ENCODE results near the gene DYSF.

DYSF gene

DNA sequence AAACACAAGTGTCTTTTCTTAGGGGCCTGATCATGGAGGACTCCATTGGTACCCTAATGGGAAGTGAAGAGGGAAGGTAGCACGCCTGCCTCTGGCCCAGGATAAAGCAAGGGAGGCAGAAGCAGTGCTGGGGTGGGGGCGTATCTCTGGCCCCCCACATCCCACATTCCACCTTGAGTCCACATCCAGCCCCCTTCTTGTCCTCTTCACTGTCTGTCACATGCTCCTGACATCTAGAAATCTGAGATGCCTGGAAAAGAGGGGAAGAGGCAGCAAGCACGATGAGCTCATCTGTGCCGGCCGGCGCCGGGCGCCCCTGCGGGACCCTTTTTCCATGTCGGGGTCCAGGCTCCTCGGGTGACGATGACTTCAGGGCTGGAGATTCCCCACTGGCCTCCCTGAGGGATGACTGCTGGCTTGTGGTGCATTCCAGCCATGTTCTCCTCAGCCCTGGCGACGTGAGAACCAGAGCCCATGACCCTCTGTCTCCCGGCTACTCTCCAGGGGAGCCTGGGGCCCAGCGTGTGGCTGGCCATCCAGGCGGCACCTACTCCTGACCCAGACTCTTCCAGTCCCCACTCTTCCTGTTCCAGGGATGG, 277.5 kb downstream of the DYSF start:
- DNase-seq (ENCODE audit: low spot score): no peak

GRCh38 chr2:71734620-71735019, 281.3 kb downstream of the DYSF start:
- DNase-seq (ENCODE audit: low spot score): no peak

DNA sequence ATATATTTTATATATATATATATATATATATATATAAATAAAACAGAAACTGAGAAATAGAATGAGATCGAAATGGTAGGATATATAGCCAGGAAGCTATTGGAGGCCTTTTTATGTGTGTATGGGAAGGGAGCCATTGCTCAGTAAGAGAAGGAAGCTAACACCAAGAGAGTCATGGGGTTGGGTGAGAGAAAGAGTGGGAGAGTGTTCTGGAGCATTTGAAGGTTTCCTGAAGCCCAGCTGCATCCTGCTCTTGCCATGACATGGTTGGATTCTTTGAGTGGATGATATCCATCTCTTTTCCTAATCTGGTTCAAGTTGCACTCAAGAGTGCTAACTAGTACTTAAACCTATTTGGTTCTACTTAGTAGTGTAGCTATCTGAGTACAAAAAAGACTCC, 282.3 kb downstream of the DYSF start:
- DNase-seq (ENCODE audit: low spot score): no peak
